Omental fat pad (tissue), 4 donors: ENCODE results near the gene PPP1R15A. TPM values are rescaled to one million over a fixed set of nuclear protein-coding genes. Genes with fewer than 3 reads are reported as not detected.

Source experiments
- ATAC-seq: fragments of 150-250 bp; one replicate; pipeline ENCODE4 v1.9.1; 2016; ENCODE audit warnings: mild to moderate bottlenecking, moderate library complexity; ENCODE audit not compliant: low FRiP score
- DNase-seq: peaks from one replicate; pipeline ENCODE4 v3.0.0-alpha.2; 2019; ENCODE audit warnings: low spot score
- total RNA-seq, 4 donors: library from RNA; depleted of rRNA; stranded (reverse); fragments of >200 nt; gene quantifications; one replicate each; pipeline ENCODE4 v1.1.0, GENCODE V29; 2016
- TF ChIP-seq, protein P1 (sequence below), 3 donors: fragments of 450-650 bp; IDR thresholded peaks; one replicate each; pipeline ENCODE4 v1.5.1; 2016 to 2017; ENCODE audit warnings: antibody characterized with exemption in 3 of 3, mild to moderate bottlenecking in 3 of 3, moderate library complexity in 2 of 3

PPP1R15A gene
- total RNA-seq = 100 to 1,000 TPM; 105 to 282 (median 176) TPM

DNA sequence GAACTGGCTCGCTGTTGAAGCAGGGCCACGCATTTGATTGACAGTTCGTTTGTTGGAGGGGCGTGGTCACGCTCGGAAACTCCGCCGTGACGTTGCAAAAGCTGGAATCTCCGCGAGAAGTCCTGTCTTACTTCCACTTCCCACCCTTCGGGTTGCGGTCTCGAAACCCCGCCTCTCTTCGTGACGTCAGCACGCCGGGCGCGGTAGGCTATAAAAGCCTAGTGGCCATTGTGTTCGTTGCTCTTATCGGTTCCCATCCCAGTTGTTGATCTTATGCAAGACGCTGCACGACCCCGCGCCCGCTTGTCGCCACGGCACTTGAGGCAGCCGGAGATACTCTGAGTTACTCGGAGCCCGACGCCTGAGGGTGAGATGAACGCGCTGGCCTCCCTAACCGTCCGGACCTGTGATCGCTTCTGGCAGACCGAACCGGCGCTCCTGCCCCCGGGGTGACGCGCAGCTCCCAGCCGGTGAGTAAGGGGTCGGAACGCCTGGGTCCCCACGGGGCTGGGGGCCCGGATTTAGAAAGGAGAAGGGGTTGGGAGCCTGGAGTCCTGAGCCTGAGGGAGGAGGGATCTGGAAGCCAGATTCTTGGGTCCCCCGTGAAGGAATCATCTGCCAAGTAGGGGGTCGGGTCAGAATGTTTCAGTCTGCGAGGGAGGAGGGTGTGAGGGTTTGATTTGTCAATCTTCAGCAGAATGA is at the start of gene PPP1R15A:
TSS of gene PPP1R15A (plus strand) at position 240 of the 702 bp plus-strand sequence. CDS start 813 bp downstream, outside the sequence.
- DNase-seq (peak; percentile 99), ATAC-seq (peak; percentile 46)
- TF ChIP-seq, protein P1, sequence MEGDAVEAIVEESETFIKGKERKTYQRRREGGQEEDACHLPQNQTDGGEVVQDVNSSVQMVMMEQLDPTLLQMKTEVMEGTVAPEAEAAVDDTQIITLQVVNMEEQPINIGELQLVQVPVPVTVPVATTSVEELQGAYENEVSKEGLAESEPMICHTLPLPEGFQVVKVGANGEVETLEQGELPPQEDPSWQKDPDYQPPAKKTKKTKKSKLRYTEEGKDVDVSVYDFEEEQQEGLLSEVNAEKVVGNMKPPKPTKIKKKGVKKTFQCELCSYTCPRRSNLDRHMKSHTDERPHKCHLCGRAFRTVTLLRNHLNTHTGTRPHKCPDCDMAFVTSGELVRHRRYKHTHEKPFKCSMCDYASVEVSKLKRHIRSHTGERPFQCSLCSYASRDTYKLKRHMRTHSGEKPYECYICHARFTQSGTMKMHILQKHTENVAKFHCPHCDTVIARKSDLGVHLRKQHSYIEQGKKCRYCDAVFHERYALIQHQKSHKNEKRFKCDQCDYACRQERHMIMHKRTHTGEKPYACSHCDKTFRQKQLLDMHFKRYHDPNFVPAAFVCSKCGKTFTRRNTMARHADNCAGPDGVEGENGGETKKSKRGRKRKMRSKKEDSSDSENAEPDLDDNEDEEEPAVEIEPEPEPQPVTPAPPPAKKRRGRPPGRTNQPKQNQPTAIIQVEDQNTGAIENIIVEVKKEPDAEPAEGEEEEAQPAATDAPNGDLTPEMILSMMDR (IDR thresholded peaks at IDR 0.05) = no peak

- ATAC-seq (no peak), DNase-seq (no peak)
- TF ChIP-seq, protein P1 (IDR thresholded peaks at IDR 0.05) = no peak
Measured at GRCh38 chr19:48822514-48822913, 49.7 kb upstream of the PPP1R15A start.

GRCh38 chr19:48826606-48827020 is 45.6 kb upstream of the PPP1R15A start:
- ATAC-seq (no peak), DNase-seq (no peak)
- TF ChIP-seq, protein P1 (IDR thresholded peaks at IDR 0.05) = no peak

DNA sequence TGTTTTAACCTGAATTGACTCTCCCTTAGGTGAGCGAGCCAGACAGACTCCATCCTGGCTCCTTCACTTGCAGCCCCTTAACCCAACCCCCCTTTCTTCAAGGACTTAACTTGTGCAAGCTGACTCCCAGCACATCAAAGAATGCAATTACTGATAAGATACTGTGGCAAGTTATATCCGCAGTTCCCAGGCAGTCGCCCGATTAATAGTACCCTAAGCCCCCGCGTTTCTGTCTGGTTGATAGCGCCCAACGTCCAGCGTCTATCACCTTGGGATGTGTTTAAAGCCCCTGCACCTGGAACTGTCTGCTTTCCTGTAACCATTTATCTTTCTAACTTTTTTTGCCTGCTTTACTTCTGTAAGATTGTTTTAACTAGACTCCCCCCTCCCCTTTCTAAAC is 42.1 kb upstream of the PPP1R15A start:
- DNase-seq (no peak), ATAC-seq (no peak)
- TF ChIP-seq, protein P1 (IDR thresholded peaks at IDR 0.05) = no peak

GRCh38 chr19:48830965-48831364 is 41.3 kb upstream of the PPP1R15A start:
- DNase-seq = no peak
- TF ChIP-seq, protein P1 (IDR thresholded peaks at IDR 0.05) = no peak
- ATAC-seq = no peak

DNA sequence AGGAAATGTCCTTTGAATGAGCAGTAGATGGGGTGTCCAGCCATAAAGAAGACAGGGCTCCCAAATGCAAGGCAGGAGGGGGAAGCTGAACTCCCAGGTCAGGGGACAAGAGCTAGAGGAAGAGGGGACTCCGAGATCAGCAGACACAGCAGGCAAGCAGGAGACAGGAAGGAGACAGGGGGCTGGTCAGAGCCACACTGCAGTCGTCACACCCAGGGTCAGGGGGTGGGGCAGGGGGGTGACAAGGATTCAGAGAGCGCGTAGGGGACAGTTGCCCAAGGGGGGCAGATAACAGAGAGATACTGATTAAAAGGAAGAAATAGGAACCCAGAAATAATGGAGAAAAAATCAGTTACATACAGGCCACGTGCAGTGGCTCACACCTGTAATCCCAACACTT is 39.2 kb upstream of the PPP1R15A start:
- ATAC-seq = no peak

More for the DNA sequence above, 39.2 kb upstream of the PPP1R15A start:
- TF ChIP-seq, protein P1 (IDR thresholded peaks at IDR 0.05) = no peak
- no peak for DNase-seq
